ENCODE data around the gene EXOC2.

EXOC2 gene

DNA sequence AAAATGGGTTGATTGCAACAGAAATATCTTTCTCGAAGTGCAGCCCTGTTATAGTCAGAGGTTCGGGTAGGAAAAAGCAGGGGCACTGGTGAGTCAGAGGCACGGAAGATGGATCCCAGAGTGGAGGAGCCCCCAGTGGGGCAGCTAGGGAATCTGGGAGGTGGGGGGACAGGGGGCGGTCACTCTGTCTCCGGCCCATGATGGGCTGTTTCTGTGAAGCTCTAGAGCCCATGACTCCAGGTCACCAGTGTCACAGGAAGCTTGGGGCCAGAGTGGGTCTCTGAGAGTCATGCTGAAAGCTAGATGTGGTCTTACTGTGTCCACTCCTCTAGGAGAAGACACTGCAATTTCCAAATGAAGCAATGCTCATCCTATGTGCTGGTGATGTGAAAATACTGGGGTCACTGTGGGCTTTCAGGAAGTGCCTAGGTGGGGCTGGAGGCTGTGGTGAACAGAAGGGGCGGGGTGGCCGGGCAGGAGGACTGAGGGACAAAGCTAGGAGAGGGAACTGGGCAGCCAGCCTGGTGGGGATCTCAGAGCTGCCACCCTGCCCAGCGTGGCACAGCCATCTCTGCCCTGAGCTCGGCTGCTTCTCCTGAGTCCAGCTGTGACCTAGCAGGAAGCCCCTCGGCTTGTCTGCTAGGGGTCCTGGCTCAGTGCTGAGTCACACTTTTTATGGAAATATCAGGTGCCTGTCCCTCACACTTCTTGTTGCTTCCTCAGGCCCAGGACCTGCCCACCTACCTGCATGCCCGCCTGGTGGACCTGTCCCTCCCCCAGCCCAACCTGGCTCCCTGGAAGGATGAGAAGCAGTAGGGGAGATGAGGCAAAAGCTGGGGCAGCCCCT lies 247.1 kb downstream of the EXOC2 start:
- no peak for DNase-seq (ENCODE audit: low read depth)

DNA sequence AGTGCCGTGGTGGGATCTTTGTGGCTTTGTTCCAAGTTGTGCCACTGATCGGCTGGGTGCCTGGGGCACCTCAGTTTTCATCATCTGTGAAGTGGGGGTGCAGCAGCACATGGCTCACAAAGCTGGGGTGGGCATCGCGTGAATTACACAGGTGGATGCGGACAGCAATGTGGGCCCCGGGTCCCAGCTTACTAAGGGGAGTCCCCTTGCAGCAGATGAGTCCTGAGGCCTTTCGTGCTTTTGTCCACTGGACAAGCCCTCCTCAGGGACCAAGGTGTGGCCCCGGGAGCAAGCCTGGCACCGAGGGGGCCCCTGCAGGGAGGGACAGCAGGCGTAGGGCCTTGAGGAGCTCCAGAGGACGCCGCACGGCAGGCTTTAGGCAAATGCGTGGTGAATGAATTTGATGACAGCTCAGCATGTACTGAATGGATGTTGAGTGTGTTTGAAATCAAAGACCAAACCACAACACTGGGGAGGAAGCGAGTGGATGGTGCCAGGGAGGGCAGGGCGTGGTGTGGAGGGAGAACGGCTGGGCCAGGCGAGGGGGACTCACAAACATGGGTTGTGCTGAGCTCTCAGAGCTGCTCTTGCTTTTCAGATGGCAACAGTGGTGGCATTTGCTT lies 248.2 kb downstream of the EXOC2 start:
- no peak for DNase-seq (ENCODE audit: low read depth)

DNA sequence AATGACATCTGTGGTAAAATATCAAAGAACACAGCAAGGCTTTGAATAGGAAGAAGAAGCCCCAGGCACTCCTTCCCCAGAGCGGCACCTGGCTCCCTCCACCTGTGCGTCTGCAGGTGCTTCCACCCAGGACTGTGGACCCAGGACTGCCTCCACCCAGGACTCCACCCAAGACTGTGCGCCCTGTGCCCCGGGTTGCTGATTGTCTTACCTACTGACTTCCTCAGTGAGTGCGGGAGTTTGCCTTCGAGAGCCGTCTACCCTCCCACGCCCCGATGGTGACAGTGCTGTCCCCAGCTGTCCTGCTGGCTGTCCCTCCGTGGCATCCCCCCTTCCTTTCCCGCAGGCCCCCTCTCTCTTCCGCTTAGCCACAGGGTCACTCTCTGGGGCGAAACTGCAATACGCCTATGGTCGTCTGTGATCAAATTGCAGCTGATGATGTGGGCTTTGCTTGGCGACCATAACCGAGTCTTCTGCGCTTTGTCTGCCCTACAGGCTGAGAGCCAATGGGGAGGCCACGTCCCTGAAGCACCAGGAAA lies 249.2 kb downstream of the EXOC2 start:
- DNase-seq (ENCODE audit: low read depth) = no peak

DNA sequence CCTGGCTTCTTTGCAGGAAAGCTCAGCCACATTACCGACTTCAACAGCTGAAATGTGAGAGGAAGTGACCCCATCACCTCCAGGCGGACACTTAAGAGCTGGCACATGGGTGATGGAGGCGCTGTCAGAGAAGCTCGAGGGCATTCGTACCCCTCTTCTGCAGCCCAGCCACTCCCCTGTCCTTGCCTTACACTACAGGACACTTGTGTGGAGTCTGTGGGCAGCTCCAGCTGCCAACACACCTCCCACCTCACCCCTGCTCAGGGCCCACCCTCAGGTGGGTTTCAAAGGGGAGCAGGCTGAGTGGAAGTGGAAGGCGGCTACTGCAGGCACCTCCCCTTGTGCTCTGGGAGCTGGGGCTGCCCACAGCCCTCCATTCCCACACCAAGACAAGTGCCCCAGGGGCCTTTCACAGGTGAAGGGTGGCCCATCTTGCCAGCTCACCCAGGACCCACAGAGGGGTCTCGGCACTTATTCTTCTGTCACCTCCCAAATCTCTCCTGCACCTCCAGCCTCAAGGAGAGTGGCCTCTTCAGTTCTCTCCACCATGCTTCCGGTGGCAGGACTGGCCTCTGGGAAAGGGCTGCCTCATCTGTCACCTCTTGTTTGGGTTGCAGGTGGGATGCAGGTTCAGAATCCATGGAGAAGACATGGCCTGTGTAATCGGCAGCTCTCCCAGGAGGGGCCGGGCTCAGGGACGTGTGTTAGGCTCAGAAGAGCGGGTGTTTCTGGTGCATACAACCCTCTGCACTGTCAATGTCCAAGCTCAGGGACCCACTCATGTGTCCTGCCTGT lies 251.6 kb downstream of the EXOC2 start:
- DNase-seq (ENCODE audit: low read depth) = no peak

GRCh38 chr6:439641-440167 lies 253.2 kb downstream of the EXOC2 start:
- no peak for DNase-seq (ENCODE audit: low read depth)

- no peak for DNase-seq (ENCODE audit: low read depth)
Observed at GRCh38 chr6:438634-439170, 254.2 kb downstream of the EXOC2 start.

DNA sequence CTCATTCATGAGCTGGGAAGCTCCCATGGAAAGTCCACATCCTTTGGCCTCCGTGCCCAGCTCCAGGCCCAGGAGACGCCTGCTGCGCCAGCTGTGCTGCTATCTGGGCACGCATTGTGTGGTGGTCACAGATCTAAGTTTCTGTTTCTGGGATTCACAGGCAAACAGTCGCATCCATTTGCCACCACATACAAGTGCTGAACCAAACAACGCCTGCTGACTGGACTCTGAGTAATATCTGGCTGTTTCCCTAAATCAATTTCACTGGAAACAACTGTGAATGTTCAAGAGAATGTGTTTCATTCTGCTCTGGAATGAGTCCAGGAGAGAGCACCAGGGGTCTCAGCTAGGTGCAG lies 255.9 kb downstream of the EXOC2 start:
- no peak for DNase-seq (ENCODE audit: low read depth)

GRCh38 chr6:436308-437036 lies 256.5 kb downstream of the EXOC2 start:
- peak; percentile 45 for DNase-seq (ENCODE audit: low read depth)

DNA sequence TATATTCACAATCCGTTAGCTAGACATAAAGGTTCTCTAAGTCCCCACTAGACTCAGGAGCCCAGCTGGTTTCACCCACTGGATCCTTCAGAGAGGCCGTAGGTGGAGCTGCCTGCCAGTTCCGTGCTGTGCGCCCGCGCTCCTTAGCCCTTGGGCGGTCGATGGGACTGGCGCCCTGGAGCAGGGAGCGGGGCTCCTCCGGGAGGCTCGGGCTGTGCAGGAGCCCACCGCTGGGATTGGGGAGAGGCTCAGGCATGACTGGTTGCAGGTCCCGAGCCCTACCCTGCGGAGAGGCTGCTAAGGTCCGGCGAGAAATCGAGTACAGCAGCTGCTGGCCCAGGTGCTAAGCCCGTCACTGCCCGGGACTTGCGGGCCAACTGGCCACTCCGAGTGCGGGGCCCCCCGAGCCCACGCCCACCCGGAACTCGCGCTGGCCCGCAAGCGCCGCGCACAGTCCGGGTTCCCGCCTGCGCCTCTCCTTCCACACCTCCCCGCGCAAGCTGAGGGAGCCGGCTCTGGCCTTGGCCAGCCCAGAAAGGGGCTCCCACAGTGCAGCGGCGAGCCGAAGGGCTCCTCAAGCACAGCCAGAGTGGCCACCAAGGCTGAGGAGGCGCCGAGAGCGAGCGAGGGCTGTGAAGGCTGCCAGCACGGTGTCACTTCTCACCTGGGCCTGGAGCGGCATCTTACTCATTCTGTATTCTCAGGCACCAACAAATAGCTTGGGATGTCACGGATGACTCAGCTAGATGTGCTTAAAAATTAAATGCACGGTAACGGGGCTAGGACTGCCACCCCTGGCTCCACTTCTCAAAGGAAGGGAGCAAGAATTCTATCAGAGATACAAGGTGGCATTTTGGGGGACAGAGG lies 257.3 kb downstream of the EXOC2 start:
- DNase-seq (ENCODE audit: low read depth) = no peak

All from EH (cell line).